ENCODE results near the gene ROR2. TPM values are rescaled to one million over a fixed set of nuclear protein-coding genes. Genes with fewer than 3 reads are reported as not detected.

Gene ROR2
- total and polyA plus RNA-seq, 2 of the 8 experiments (the other 6 are each of a cell fraction or from before 2014, with no cell fraction given) = 2.7 to 4.3 TPM

GRCh38 chr9:91843093-91843492, 106.9 kb downstream of the ROR2 start:
- Histone ChIP-seq H4K91ac (replicated peaks; ENCODE audit: insufficient read length, low read length) (no peak overlapping the region), H3K4ac (replicated peaks; ENCODE audit: insufficient read length, low read depth, low read length) (no peak overlapping the region), H3K23me2 (ENCODE audit: low read depth, low read length) (peaks cover 6% of the 10 kb centered on the region; the same call in 1 of the 2 replicates), H3K56ac (replicated peaks; ENCODE audit: insufficient read length, low read depth, low read length) (no peak overlapping the region), H4K8ac (ENCODE audit: extremely low read depth, insufficient read depth, low read length) (no peak overlapping the region), H3K4me3 (ENCODE audit: extremely low read depth in 1 of 4, insufficient read depth in 2 of 4, low read depth in 3 of 4, low read length in 4 of 4) (no peak overlapping the region), H3K18ac (ENCODE audit: extremely low read depth, low read length) (no peak overlapping the region), H2BK12ac (ENCODE audit: low read depth, low read length) (no peak overlapping the region), H2BK120ac (replicated peaks; ENCODE audit: low read depth, low read length) (no peak overlapping the region), H3K36me3 (ENCODE audit: control insufficient read depth in 2 of 4, insufficient read depth in 4 of 4, low read length in 3 of 4) (no peaks in the 10 kb centered on the region), H2AFZ (ENCODE audit: low read length) (no peak overlapping the region), H3K27ac (ENCODE audit: low read depth, low read length) (no peak overlapping the region), H2BK5ac (ENCODE audit: low read depth, low read length) (no peak overlapping the region), H3K4me1 (replicated peaks in 1 of 4; ENCODE audit: control insufficient read depth in 3 of 4, insufficient read depth in 4 of 4, low read length in 3 of 4) (peaks cover 0 to 9% (median 6%) of the 10 kb centered on the region in 4 experiments; a peak in 5 of 7 replicates), H4K5ac (ENCODE audit: insufficient read length, low read depth, low read length) (no peak overlapping the region), H2BK20ac (ENCODE audit: low read length) (no peak overlapping the region), H3K9me3 (ENCODE audit: insufficient read depth in 2 of 2, low read depth in 1 of 2, low read length in 1 of 2) (no peaks in the 10 kb centered on the region), H3K14ac (ENCODE audit: insufficient read length) (no peak overlapping the region), H3K79me2 (ENCODE audit: control insufficient read depth in 1 of 2, insufficient read depth in 2 of 2, low read length in 2 of 2) (no peaks in the 10 kb centered on the region), H2BK15ac (ENCODE audit: low read length) (no peak overlapping the region), H3K27me3 (replicated peaks in 1 of 4; ENCODE audit: control insufficient read depth in 3 of 4, extremely low read depth in 1 of 4, insufficient read depth in 3 of 4, low read length in 3 of 4) (no peaks in the 10 kb centered on the region), H3K79me1 (ENCODE audit: low read depth, low read length) (no peaks in the 10 kb centered on the region), H2AK5ac (ENCODE audit: low read depth, low read length) (no peak overlapping the region), H4K20me1 (replicated peaks in 1 of 2; ENCODE audit: control insufficient read depth in 1 of 2, insufficient read depth in 2 of 2, low read length in 2 of 2) (peaks cover 0 to 5% of the 10 kb centered on the region in 2 experiments), H3K23ac (ENCODE audit: insufficient read length) (no peak overlapping the region), H3K9ac (replicated peaks in 1 of 4; ENCODE audit: extremely low read depth in 1 of 4, low read depth in 3 of 4, low read length in 3 of 4) (no peak overlapping the region), H3K4me2 (ENCODE audit: insufficient read depth in 1 of 2, low read depth in 2 of 2, low read length in 2 of 2) (no peak overlapping the region)
- TF ChIP-seq POLR2AphosphoS5 (IDR thresholded peaks at IDR 0.05; ENCODE audit: low read depth, low read length) = no peak
- 0 out of 2 replicates have a peak, but pooled peaks have one; percentile 20 for TF ChIP-seq TCF12 (IDR thresholded peaks at IDR 0.05; ENCODE audit: low read depth, low read length)
- TF ChIP-seq CTCF (IDR thresholded peaks at IDR 0.05; ENCODE audit: control extremely low read depth in 1 of 3, insufficient read depth in 1 of 3, low read depth in 1 of 3, low read length in 3 of 3) = no peak
- DNase-seq (ENCODE audit: low read depth in 1 of 2, low spot score in 2 of 2) (no peak), FAIRE-seq (no peak)
- POLR2A ChIA-PET (ENCODE audit: partially characterized antibody) = no interaction called here
- 85% methylated on average over 7 of the region's 7 CpGs; no CpG with 5 or more reads in 1 of the 2 experiments for WGBS, 2 experiments (ENCODE audit: extremely low coverage in 1 of 2, insufficient coverage in 1 of 2, insufficient read length in 1 of 2, insufficient replicate concordance in 2 of 2, low coverage in 1 of 2, low lambda C conversion rate in 2 of 2, missing lambda C conversion rate in 1 of 2)
- CTCF ChIA-PET (ENCODE audit: partially characterized antibody) = interaction anchor here (1.1 to 1.3 kb wide), 2 partner anchors 14 to 16 kb away, joined by 3 to 4 read pairs; no protein-coding TSS in a partner anchor

All from H1 (cell line).